Measurements from ENCODE around the gene ZNF728.
"Not testable (repeated sequence)": the region's sequence is repeated elsewhere in the genome, so short reads cannot be mapped to it uniquely, and the experiment has no call there.

The ZNF728 gene

DNA sequence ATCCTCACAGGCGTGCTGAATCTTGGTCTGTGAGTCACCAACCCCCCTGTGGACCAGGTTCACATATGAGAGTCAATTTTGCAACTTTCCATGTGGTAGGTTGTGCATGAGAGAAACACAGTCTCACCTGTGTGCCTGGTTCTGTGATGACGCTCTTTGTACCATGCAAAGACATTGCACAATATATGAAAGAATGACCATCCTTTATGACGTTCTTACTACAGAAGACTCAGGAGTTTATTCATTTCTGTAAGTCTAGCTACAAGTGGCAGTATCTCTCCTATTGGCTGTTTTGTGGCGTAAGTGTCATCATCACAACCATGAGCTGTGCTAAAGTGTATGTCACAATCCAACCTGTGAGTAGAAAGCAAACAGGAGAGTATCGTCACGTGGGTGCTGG is 43.8 kb upstream of the ZNF728 start:
- Histone ChIP-seq H3K9ac (ENCODE audit: low read length) (no peak overlapping the region), H3K4me3 (ENCODE audit: low read length) (no peak overlapping the region), H3K27me3 (replicated peaks; ENCODE audit: insufficient read depth, low read length) (no peaks in the 10 kb centered on the region), H3K4me1 (ENCODE audit: low read length) (no peaks in the 10 kb centered on the region), H3F3A (ENCODE audit: insufficient read depth, low read length) (no peaks in the 10 kb centered on the region), H3K79me2 (ENCODE audit: low read length) (no peaks in the 10 kb centered on the region), H2AFZ (ENCODE audit: low read length) (no peak overlapping the region), H4K20me1 (ENCODE audit: insufficient read depth, low read length) (no peaks in the 10 kb centered on the region), H3K27ac (ENCODE audit: low read length) (no peak overlapping the region), H3K36me3 (replicated peaks; ENCODE audit: insufficient read depth, low read length) (no peaks in the 10 kb centered on the region), H3K4me2 (ENCODE audit: low read depth, low read length) (no peak overlapping the region), H3K9me2 (replicated peaks; ENCODE audit: insufficient read depth, low read length) (no peaks in the 10 kb centered on the region), H3K9me3 (replicated peaks; ENCODE audit: insufficient read depth, low read length) (no peaks in the 10 kb centered on the region)
- no peak for TF ChIP-seq EZH2phosphoT487 (IDR thresholded peaks at IDR 0.05; ENCODE audit: low read length)
- TF ChIP-seq, protein P1, sequence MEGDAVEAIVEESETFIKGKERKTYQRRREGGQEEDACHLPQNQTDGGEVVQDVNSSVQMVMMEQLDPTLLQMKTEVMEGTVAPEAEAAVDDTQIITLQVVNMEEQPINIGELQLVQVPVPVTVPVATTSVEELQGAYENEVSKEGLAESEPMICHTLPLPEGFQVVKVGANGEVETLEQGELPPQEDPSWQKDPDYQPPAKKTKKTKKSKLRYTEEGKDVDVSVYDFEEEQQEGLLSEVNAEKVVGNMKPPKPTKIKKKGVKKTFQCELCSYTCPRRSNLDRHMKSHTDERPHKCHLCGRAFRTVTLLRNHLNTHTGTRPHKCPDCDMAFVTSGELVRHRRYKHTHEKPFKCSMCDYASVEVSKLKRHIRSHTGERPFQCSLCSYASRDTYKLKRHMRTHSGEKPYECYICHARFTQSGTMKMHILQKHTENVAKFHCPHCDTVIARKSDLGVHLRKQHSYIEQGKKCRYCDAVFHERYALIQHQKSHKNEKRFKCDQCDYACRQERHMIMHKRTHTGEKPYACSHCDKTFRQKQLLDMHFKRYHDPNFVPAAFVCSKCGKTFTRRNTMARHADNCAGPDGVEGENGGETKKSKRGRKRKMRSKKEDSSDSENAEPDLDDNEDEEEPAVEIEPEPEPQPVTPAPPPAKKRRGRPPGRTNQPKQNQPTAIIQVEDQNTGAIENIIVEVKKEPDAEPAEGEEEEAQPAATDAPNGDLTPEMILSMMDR (IDR thresholded peaks at IDR 0.05; ENCODE audit: low read length): no peak
- TF ChIP-seq EZH2 (optimal IDR thresholded peaks at IDR 0.05; ENCODE audit: low read depth, low read length): no peak
- DNase-seq: no peak

DNA sequence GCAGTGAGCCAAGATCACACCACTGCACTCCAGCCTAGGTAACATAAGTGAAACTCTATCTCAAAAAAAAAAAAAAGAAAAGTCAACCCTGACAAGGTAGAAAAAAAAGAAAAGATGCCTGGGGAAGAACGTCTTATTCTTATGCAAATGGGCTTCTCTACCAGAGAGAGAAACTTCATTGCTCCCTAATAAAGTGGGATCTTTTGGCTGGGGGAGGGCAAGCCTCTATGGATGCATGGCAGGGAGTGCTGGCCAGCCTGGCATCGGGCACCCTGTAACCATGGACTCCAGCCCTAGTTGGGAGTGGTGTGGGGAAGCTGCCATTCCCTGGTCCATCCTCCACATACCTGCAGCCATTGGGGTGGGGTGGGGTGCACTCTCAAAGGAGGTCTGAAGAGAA is 30.7 kb upstream of the ZNF728 start:
- H3K27ac ChIP-seq (ENCODE audit: low read length): no peak overlapping the region
- H3K9me3 ChIP-seq (replicated peaks; ENCODE audit: insufficient read depth, low read length): no peaks in the 10 kb centered on the region
- H3K27me3 ChIP-seq (replicated peaks; ENCODE audit: insufficient read depth, low read length): no peaks in the 10 kb centered on the region
- H3K79me2 ChIP-seq (ENCODE audit: low read length): no peaks in the 10 kb centered on the region
- no peak overlapping the region for H3K4me3 ChIP-seq (ENCODE audit: low read length)
- H3K9me2 ChIP-seq (replicated peaks; ENCODE audit: insufficient read depth, low read length): no peaks in the 10 kb centered on the region
- no peak for DNase-seq
- H4K20me1 ChIP-seq (ENCODE audit: insufficient read depth, low read length): no peaks in the 10 kb centered on the region
- no peaks in the 10 kb centered on the region for H3K4me1 ChIP-seq (ENCODE audit: low read length)
- no peaks in the 10 kb centered on the region for H3F3A ChIP-seq (ENCODE audit: insufficient read depth, low read length)
- no peaks in the 10 kb centered on the region for H3K36me3 ChIP-seq (replicated peaks; ENCODE audit: insufficient read depth, low read length)
- TF ChIP-seq EZH2phosphoT487 (IDR thresholded peaks at IDR 0.05; ENCODE audit: low read length): no peak
- TF ChIP-seq, protein P1 (IDR thresholded peaks at IDR 0.05; ENCODE audit: low read length): no peak
- TF ChIP-seq EZH2 (optimal IDR thresholded peaks at IDR 0.05; ENCODE audit: low read depth, low read length): no peak
- H3K4me2 ChIP-seq (ENCODE audit: low read depth, low read length): no peak overlapping the region
- H2AFZ ChIP-seq (ENCODE audit: low read length): no peak overlapping the region
- no peak overlapping the region for H3K9ac ChIP-seq (ENCODE audit: low read length)

DNA sequence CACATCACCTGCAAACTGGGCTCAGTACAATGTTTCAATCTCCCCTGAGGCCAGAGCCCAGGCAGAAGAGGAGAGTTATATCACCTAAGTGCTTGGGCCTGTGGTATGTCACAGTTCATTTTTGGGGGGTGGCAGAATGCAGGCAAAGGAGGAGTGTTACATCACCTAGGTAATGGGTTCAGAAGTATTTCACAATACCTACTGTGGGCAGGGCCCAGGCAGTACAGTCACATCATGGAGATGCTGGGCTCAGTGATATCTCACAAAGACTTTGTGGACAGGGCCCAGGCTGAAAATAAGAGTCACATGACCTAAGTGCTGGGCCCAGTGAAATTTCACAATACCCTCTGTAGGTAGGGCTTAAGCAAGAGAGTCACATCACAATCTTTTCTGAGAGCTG is 12.7 kb upstream of the ZNF728 start:
- TF ChIP-seq EZH2 (optimal IDR thresholded peaks at IDR 0.05; ENCODE audit: low read depth, low read length) (no peak), EZH2phosphoT487 (IDR thresholded peaks at IDR 0.05; ENCODE audit: low read length) (no peak)
- TF ChIP-seq, protein P1 (IDR thresholded peaks at IDR 0.05; ENCODE audit: low read length): no peak
- DNase-seq: no peak
- H3K9me3 ChIP-seq (replicated peaks; ENCODE audit: insufficient read depth, low read length): no peaks in the 10 kb centered on the region

DNA sequence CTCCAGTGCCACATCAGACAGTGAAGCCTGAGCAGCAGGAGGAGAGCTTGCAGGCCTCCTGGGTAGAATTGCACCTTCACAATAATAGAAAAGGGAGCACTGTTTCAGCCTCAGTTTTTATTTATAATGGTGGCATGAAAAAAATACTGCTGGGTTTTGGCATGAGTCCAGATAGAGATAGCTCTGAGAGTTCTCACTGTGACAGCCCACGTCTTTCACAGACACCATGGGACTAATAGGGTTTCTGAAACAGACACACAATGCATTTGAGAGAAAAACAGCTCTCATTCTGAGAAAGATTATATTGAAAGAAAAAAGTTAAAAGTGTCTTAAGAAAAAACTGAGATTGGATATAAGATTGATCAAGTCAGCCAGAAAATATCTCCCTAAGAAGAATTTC is 8.0 kb downstream of the ZNF728 start:
- not testable (repeated sequence) for H4K20me1 ChIP-seq (ENCODE audit: insufficient read depth, low read length); H3K27ac ChIP-seq (ENCODE audit: low read length); H3K9ac ChIP-seq (ENCODE audit: low read length); H3F3A ChIP-seq (ENCODE audit: insufficient read depth, low read length); DNase-seq; H3K4me2 ChIP-seq (ENCODE audit: low read depth, low read length); H3K79me2 ChIP-seq (ENCODE audit: low read length); H3K4me3 ChIP-seq (ENCODE audit: low read length); H3K9me3 ChIP-seq (replicated peaks; ENCODE audit: insufficient read depth, low read length); H2AFZ ChIP-seq (ENCODE audit: low read length); H3K9me2 ChIP-seq (replicated peaks; ENCODE audit: insufficient read depth, low read length); H3K27me3 ChIP-seq (replicated peaks; ENCODE audit: insufficient read depth, low read length); H3K36me3 ChIP-seq (replicated peaks; ENCODE audit: insufficient read depth, low read length); H3K4me1 ChIP-seq (ENCODE audit: low read length)

More for the DNA sequence above, 12.7 kb upstream of the ZNF728 start:
- Histone ChIP-seq H3K4me2 (ENCODE audit: low read depth, low read length) (no peak overlapping the region), H2AFZ (ENCODE audit: low read length) (no peak overlapping the region), H3K9me2 (replicated peaks; ENCODE audit: insufficient read depth, low read length) (no peaks in the 10 kb centered on the region), H3K79me2 (ENCODE audit: low read length) (no peaks in the 10 kb centered on the region), H3F3A (ENCODE audit: insufficient read depth, low read length) (no peaks in the 10 kb centered on the region), H3K4me1 (ENCODE audit: low read length) (no peaks in the 10 kb centered on the region), H4K20me1 (ENCODE audit: insufficient read depth, low read length) (no peaks in the 10 kb centered on the region), H3K27ac (ENCODE audit: low read length) (no peak overlapping the region), H3K27me3 (replicated peaks; ENCODE audit: insufficient read depth, low read length) (no peaks in the 10 kb centered on the region), H3K9ac (ENCODE audit: low read length) (no peak overlapping the region), H3K4me3 (ENCODE audit: low read length) (no peak overlapping the region), H3K36me3 (replicated peaks; ENCODE audit: insufficient read depth, low read length) (no peaks in the 10 kb centered on the region)
